Osteoblast (primary cell): ENCODE results near the gene WNK2. TPM values are rescaled to one million over a fixed set of nuclear protein-coding genes. Genes with fewer than 3 reads are reported as not detected.

Source experiments
- DNase-seq: peaks from one replicate; pipeline ENCODE4 v3.0.0; 2011; ENCODE audit warnings: low spot score, mixed read lengths; ENCODE audit not compliant: insufficient read length; ENCODE audit errors: missing footprints
- H2AFZ ChIP-seq: 2 replicates; pipeline ENCODE4 v1.6.0; 2011; ENCODE audit warnings: mild to moderate bottlenecking, low read length
- H3K27ac ChIP-seq: 2 replicates; pipeline ENCODE4 v1.5.1; 2011; ENCODE audit warnings: mild to moderate bottlenecking, low read depth, low read length, moderate library complexity
- H3K27me3 ChIP-seq: 2 replicates; pipeline ENCODE4 v1.6.0; 2012; ENCODE audit warnings: mild to moderate bottlenecking, control low read depth, inconsistent platforms, low read length, moderate library complexity; ENCODE audit not compliant: insufficient read depth
- H3K36me3 ChIP-seq: 2 replicates; pipeline ENCODE4 v1.5.1; 2011; ENCODE audit warnings: mild to moderate bottlenecking, low read length, control low read depth, moderate library complexity; ENCODE audit not compliant: insufficient read depth
- H3K4me1 ChIP-seq: 2 replicates; pipeline ENCODE4 v1.5.1; 2011; ENCODE audit warnings: mild to moderate bottlenecking, low read length, control low read depth, moderate library complexity; ENCODE audit not compliant: insufficient read depth
- H3K4me2 ChIP-seq: 2 replicates; pipeline ENCODE4 v1.6.0; 2011; ENCODE audit warnings: mild to moderate bottlenecking, low read length; ENCODE audit not compliant: insufficient read depth
- H3K4me3 ChIP-seq: fragments of 200-600 bp; sonication (generic); 3 replicates; pipeline ENCODE4 v1.5.1; 2012; ENCODE audit warnings: mild to moderate bottlenecking, low read length, inconsistent platforms; ENCODE audit not compliant: insufficient read depth
- H3K79me2 ChIP-seq: 2 replicates; pipeline ENCODE4 v1.6.0; 2012; ENCODE audit warnings: mild to moderate bottlenecking, low read length, control low read depth, inconsistent platforms; ENCODE audit not compliant: insufficient read depth
- H3K9me3 ChIP-seq: 2 replicates; pipeline ENCODE4 v1.5.1; 2011; ENCODE audit warnings: low read depth, low read length, control low read depth
- H4K20me1 ChIP-seq: 2 replicates; pipeline ENCODE4 v1.6.0; 2012; ENCODE audit warnings: mild to moderate bottlenecking, low read length, control low read depth; ENCODE audit not compliant: insufficient read depth
- CTCF ChIP-seq: IDR thresholded peaks from 2 replicates; pipeline ENCODE4 v1.5.1; 2011; ENCODE audit warnings: mild to moderate bottlenecking, low read depth, low read length, moderate library complexity; ENCODE audit errors: extremely low read depth
- total RNA-seq: library from RNA; depleted of rRNA; stranded (reverse); fragments of >200 nt; gene quantifications from 2 replicates; pipeline ENCODE4 v1.2.3, GENCODE V29; 2012

The WNK2 gene
- total RNA-seq, 1 donor, result not detected

DNA sequence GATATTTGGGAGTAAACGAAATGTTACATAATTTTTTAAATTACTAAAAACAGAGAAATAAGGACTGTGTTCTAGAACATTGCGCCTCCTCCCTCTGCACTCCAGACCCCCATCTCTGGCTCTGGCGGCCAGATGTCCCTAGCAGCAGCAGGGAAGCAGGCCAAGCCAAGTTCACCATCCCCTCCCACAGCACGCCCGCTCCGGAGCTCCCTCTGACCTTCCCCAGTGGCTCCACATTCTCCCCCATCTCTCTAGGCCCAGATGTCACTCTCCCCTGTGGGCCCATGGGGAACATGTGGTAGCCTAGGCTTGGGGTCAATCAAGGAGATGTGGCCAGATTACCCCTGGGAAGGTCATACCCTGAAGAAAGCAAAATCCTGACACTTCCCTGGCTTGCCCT lies 6.3 kb upstream of the WNK2 start:
- DNase-seq, result peak; percentile 51
- H2AFZ ChIP-seq, result no peak overlapping the region
- peaks cover 20% of the 10 kb centered on the region for H3K27me3 ChIP-seq
- no peak overlapping the region for H3K4me2 ChIP-seq
- H3K79me2 ChIP-seq, result no peaks in the 10 kb centered on the region
- no peaks in the 10 kb centered on the region for H3K36me3 ChIP-seq
- no peak overlapping the region for H3K27ac ChIP-seq
- H3K4me3 ChIP-seq, result no peak overlapping the region
- H3K4me1 ChIP-seq, result no peaks in the 10 kb centered on the region
- no peaks in the 10 kb centered on the region for H3K9me3 ChIP-seq
- no peaks in the 10 kb centered on the region for H4K20me1 ChIP-seq
- no peak for TF ChIP-seq CTCF

DNA sequence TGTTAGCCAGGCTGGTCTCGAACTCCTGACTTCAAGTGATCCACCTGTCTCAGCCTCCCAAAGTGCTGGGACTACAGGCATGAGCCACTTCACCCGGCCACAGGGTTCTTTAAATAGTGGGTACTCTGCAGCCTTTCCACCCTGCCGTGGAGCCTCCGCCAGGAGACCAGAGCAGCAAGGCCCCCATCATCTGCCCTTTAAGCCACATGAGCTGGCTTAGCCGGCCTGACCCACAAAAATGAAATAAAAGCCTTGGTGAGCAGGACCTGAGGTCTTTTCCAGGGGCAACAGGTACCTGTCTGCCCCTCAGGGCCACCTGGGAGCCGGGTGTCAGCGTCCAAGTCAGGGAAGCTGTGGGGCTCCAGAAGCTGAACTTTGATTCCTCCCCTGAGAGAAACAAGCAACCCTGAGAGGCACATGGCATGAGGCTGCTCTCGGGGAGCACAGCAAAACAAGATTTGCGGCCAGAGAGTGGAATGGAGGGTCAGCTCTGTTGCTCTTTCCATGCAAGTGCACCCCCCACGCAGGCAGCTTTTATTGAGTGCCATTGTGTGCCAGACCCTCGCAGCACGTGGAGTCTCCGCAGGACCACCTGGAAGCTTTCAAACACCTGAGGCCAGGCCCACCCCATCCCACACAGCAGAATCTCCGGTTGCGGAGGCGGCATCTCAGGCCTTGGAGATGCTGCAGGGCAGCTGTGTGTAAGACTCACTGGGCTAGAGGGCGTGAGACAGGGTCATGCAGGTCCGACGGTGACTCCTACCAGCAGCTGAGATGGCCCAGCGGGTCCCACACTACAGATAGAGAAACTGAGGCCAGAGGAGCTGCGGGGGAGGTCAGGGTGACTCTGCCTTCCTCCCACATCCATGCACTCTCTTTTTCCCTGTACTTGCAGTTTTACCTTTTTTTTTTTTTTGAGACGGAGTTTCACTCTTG lies 4.8 kb upstream of the WNK2 start:
- H2AFZ ChIP-seq, result no peak overlapping the region
- H3K9me3 ChIP-seq, result no peaks in the 10 kb centered on the region
- H3K4me1 ChIP-seq, result no peaks in the 10 kb centered on the region
- H3K27ac ChIP-seq, result no peak overlapping the region
- no peak for TF ChIP-seq CTCF
- H3K4me2 ChIP-seq, result no peak overlapping the region
- H3K79me2 ChIP-seq, result no peaks in the 10 kb centered on the region
- no peaks in the 10 kb centered on the region for H3K36me3 ChIP-seq
- H3K4me3 ChIP-seq, result no peak overlapping the region
- peak; percentile 73 for DNase-seq
- no peaks in the 10 kb centered on the region for H4K20me1 ChIP-seq
- H3K27me3 ChIP-seq, result peaks cover 32% of the 10 kb centered on the region

GRCh38 chr9:93180938-93181337 lies 3.0 kb upstream of the WNK2 start:
- H3K27me3 ChIP-seq, result peaks cover 41% of the 10 kb centered on the region
- H4K20me1 ChIP-seq, result no peaks in the 10 kb centered on the region
- no peak overlapping the region for H3K4me2 ChIP-seq
- H2AFZ ChIP-seq, result no peak overlapping the region
- no peak for TF ChIP-seq CTCF
- no peaks in the 10 kb centered on the region for H3K4me1 ChIP-seq
- no peaks in the 10 kb centered on the region for H3K79me2 ChIP-seq
- no peak overlapping the region for H3K4me3 ChIP-seq
- H3K36me3 ChIP-seq, result no peaks in the 10 kb centered on the region
- H3K9me3 ChIP-seq, result no peaks in the 10 kb centered on the region
- DNase-seq, result peak; percentile 66
- H3K27ac ChIP-seq, result no peak overlapping the region

DNA sequence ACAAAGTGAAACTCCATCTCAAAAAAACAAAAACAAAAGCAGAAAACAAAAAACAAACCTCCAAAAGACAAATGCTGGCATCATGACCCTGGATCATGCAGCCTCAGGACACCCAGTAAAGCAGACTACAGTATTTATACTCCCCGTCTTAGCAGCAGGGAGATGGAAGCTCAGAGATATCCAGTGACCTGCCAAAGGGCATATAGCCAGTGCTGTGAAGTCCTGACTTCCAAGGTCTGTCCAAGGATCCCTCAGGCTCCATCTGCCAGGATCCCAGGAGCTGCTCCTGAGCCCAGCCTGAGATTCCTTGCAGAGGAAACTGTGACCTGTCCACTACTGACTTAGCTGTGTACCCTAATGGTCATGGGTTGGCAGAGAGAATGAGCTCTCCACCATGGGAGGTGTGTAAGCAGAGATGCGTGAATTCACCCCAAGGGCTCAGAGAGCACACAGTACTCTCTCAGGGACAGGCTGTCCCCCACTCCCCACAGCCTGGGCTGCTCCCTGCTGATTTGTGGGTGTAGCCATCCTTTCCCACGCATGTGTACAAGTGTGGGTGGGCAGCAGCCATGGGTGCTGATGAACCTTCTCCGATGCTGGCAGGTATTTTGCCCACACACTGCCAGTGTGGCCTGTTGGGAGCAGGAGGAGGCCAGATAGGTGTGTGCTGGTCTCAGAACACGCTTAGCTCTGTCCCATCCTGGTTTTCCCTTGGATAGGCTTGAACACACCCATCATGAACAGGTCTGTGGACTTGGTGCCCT lies 2.1 kb upstream of the WNK2 start:
- Histone ChIP-seq H3K27me3 (peaks cover 41% of the 10 kb centered on the region), H3K4me2 (no peak overlapping the region)
- TF ChIP-seq CTCF, result no peak

More for the DNA sequence above, 2.1 kb upstream of the WNK2 start:
- no peaks in the 10 kb centered on the region for H4K20me1 ChIP-seq
- H3K79me2 ChIP-seq, result no peaks in the 10 kb centered on the region
- DNase-seq, result peak; percentile 76
- H3K27ac ChIP-seq, result no peak overlapping the region
- H3K4me3 ChIP-seq, result no peak overlapping the region
- no peak overlapping the region for H2AFZ ChIP-seq
- H3K9me3 ChIP-seq, result no peaks in the 10 kb centered on the region
- no peaks in the 10 kb centered on the region for H3K4me1 ChIP-seq
- H3K36me3 ChIP-seq, result no peaks in the 10 kb centered on the region
